Smooth muscle cell (in vitro differentiated cells): ENCODE data around the gene DNAH3. TPM values are rescaled to one million over a fixed set of nuclear protein-coding genes. Genes with fewer than 3 reads are reported as not detected.

Source experiments
- DNase-seq: peaks from one replicate; lab custom pipeline; 2025; ENCODE audit not compliant: unreplicated experiment; lab: John Stamatoyannopoulos, UW
- H2AFZ ChIP-seq: fragments of 200-600 bp; sonication (generic); 2 replicates; pipeline ENCODE4 v1.6.0; 2016; ENCODE audit warnings: antibody characterized with exemption, low read depth, mild to moderate bottlenecking
- H3F3A ChIP-seq: fragments of 200-600 bp; sonication (generic); 2 replicates; pipeline ENCODE4 v1.6.0; 2017; ENCODE audit warnings: antibody characterized with exemption, low read depth
- H3K27ac ChIP-seq: fragments of 200-600 bp; sonication (generic); 2 replicates; pipeline ENCODE4 v1.5.1; 2016; ENCODE audit warnings: low read depth, mild to moderate bottlenecking
- H3K27me3 ChIP-seq: fragments of 200-600 bp; sonication (generic); 2 replicates; pipeline ENCODE4 v1.6.1; 2016; ENCODE audit warnings: low read depth, mild to moderate bottlenecking
- H3K36me3 ChIP-seq: fragments of 200-600 bp; sonication (generic); 2 replicates; pipeline ENCODE4 v1.5.1; 2016; ENCODE audit warnings: low read depth
- H3K4me1 ChIP-seq: fragments of 200-600 bp; sonication (generic); 2 replicates; pipeline ENCODE4 v1.5.1; 2016; ENCODE audit warnings: low read depth
- H3K4me2 ChIP-seq: fragments of 200-600 bp; sonication (generic); 2 replicates; pipeline ENCODE4 v1.6.0; 2016; ENCODE audit warnings: mild to moderate bottlenecking
- H3K4me3 ChIP-seq: fragments of 200-600 bp; sonication (generic); 2 replicates; pipeline ENCODE4 v1.5.1; 2016; ENCODE audit warnings: mild to moderate bottlenecking
- H3K79me2 ChIP-seq: fragments of 200-600 bp; sonication (generic); 2 replicates; pipeline ENCODE4 v1.6.0; 2016; ENCODE audit warnings: low read depth, mild to moderate bottlenecking
- H3K9ac ChIP-seq: fragments of 200-600 bp; sonication (generic); 2 replicates; pipeline ENCODE4 v1.6.0; 2016; ENCODE audit warnings: low read depth
- H3K9me3 ChIP-seq: fragments of 200-600 bp; sonication (generic); replicated peaks from 2 replicates; pipeline ENCODE4 v1.5.1; 2016; ENCODE audit warnings: low read depth
- H4K20me1 ChIP-seq: fragments of 200-600 bp; sonication (generic); 2 replicates; pipeline ENCODE4 v1.6.0; 2016; ENCODE audit warnings: low read depth
- WGBS: methylation state at CpG from one replicate; pipeline ENCODE4 v1.1.7; 2016; ENCODE audit warnings: low lambda C conversion rate; 5-methylcytosine and 5-hydroxymethylcytosine counted together
- polyA plus RNA-seq: library from polyadenylated mRNA; unstranded; fragments of >200 nt; fragmentation: Nextera tagmentation; extraction: Ambion mirVana; gene quantifications from 2 replicates; pipeline ENCODE4 v1.2.1, GENCODE V29; 2016
- total RNA-seq: library from RNA; depleted of rRNA; stranded (reverse); fragments of >200 nt; gene quantifications from 2 replicates; pipeline ENCODE4 v1.2.3, GENCODE V29; 2014
- TF ChIP-seq, protein P1 (sequence below): fragments of 200-600 bp; sonication (generic); IDR thresholded peaks from 2 replicates; pipeline ENCODE4 v1.5.1; 2017; ENCODE audit warnings: borderline replicate concordance, mild to moderate bottlenecking, antibody characterized with exemption; ENCODE audit not compliant: insufficient read depth, poor library complexity, severe bottlenecking

DNAH3 gene
- total and polyA plus RNA-seq, 2 experiments from 2014 or later = not detected

DNA sequence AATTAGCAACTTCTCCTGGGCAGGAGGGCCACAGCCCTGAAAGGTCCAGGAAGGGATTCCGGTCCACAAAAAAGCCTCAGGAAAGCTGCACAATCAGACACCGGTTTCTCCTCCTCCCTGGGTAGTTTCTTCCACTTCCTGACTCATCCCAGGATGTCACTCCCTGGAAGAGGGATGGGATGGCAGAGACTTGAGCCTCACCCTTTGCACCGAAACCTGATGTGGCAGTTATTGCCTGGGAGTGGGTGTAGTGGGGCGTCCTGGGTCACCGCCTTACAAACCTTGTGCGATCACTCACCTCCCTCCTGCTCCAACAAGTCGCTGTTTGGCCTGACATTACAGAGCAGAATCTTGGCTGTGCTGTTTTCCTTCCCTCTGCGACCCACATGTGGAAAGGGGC, 179.2 kb downstream of the DNAH3 start:
- DNase-seq = no peak

DNA sequence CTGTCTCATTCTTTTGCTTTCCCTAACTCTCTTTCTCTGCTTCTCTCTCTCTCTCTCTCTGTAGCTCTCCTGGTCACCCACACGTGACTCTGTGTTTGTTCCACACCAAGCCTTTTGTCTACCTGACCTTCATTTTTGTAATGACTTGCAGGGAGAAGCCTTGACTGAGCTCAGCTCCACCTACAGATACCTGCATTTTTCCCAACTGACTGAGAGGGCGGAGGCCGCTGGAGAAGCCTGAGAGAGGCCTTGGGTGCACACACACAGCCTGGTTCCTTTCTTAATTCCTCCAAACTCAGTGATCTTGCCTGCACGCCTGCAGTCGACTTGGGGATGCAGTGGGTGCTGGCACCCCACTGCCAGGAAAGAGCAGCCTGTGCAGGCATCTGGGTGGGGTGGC, 181.3 kb downstream of the DNAH3 start:
- Histone ChIP-seq H3K9ac (no peak overlapping the region), H4K20me1 (no peaks in the 10 kb centered on the region), H3F3A (no peaks in the 10 kb centered on the region), H3K9me3 (no peaks in the 10 kb centered on the region), H3K4me3 (no peak overlapping the region), H3K27ac (no peak overlapping the region), H3K36me3 (no peaks in the 10 kb centered on the region), H3K79me2 (no peaks in the 10 kb centered on the region), H3K27me3 (no peaks in the 10 kb centered on the region), H3K4me1 (peaks cover 4% of the 10 kb centered on the region), H3K4me2 (no peak overlapping the region), H2AFZ (no peak overlapping the region)
- TF ChIP-seq, protein P1, sequence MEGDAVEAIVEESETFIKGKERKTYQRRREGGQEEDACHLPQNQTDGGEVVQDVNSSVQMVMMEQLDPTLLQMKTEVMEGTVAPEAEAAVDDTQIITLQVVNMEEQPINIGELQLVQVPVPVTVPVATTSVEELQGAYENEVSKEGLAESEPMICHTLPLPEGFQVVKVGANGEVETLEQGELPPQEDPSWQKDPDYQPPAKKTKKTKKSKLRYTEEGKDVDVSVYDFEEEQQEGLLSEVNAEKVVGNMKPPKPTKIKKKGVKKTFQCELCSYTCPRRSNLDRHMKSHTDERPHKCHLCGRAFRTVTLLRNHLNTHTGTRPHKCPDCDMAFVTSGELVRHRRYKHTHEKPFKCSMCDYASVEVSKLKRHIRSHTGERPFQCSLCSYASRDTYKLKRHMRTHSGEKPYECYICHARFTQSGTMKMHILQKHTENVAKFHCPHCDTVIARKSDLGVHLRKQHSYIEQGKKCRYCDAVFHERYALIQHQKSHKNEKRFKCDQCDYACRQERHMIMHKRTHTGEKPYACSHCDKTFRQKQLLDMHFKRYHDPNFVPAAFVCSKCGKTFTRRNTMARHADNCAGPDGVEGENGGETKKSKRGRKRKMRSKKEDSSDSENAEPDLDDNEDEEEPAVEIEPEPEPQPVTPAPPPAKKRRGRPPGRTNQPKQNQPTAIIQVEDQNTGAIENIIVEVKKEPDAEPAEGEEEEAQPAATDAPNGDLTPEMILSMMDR = no peak
- 87% methylated on average over 5 of the region's 5 CpGs for WGBS
- DNase-seq = no peak

More for the DNA sequence above, 179.2 kb downstream of the DNAH3 start:
- Histone ChIP-seq H3K4me3 (no peak overlapping the region), H3K4me2 (no peak overlapping the region), H3F3A (no peaks in the 10 kb centered on the region), H3K4me1 (peaks cover 4% of the 10 kb centered on the region), H4K20me1 (no peaks in the 10 kb centered on the region), H2AFZ (no peak overlapping the region), H3K79me2 (no peaks in the 10 kb centered on the region), H3K27ac (no peak overlapping the region), H3K9ac (no peak overlapping the region), H3K36me3 (no peaks in the 10 kb centered on the region), H3K27me3 (no peaks in the 10 kb centered on the region), H3K9me3 (no peaks in the 10 kb centered on the region)
- WGBS = 85% methylated on average over 8 of the region's 8 CpGs
- TF ChIP-seq, protein P1 = no peak

DNA sequence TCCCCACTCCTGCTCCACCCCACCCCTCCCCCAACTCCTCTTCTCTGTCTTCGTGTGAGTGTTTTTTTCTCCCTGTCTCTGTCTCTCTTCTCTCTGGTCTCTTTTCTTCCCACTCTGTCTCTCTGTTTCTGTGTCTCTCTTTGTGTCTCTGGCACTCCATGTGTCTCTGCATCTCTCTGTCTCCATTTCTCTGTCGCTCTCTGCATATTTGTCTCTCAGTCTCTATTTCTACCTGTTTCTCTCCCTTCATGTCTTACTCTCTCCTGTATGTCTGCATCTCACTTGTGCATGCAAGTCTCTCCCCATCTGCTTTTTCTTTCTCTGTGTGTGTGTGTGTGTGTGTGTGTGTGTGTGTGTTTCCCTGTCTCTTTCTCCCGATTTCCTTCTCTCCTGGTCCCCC, 181.9 kb downstream of the DNAH3 start:
- Histone ChIP-seq H3K79me2 (no peaks in the 10 kb centered on the region), H3K9ac (no peak overlapping the region), H3K4me2 (no peak overlapping the region), H3K27me3 (no peaks in the 10 kb centered on the region), H3K27ac (no peak overlapping the region), H3K9me3 (no peaks in the 10 kb centered on the region), H4K20me1 (no peaks in the 10 kb centered on the region), H3F3A (no peaks in the 10 kb centered on the region), H3K4me3 (no peak overlapping the region), H3K36me3 (no peaks in the 10 kb centered on the region), H2AFZ (no peak overlapping the region), H3K4me1 (peaks cover 4% of the 10 kb centered on the region)
- TF ChIP-seq, protein P1 = no peak
- DNase-seq = no peak
- 63% methylated on average over 3 of the region's 3 CpGs for WGBS

DNA sequence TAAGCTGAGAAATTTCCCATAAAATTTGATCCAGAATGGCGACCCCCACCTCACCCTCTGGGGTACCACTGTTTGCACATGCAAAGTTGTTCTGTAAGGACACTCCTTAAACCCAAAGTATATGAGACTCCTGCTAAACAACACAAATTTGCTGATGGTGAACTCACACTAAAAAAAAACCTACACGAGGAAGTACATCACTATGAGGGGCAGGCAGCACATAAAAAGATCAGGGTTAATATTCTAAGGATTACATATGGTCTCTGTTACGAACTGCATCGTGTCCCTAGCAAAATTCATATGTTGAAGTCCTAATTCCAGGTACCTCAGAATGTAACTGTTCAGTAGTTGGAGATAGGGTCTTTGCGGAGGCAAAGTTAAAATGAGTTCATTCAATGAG, 189.7 kb downstream of the DNAH3 start:
- Histone ChIP-seq H3K4me1 (no peaks in the 10 kb centered on the region), H3K9me3 (no peaks in the 10 kb centered on the region), H3F3A (no peaks in the 10 kb centered on the region), H4K20me1 (no peaks in the 10 kb centered on the region), H3K27ac (no peak overlapping the region), H2AFZ (no peak overlapping the region), H3K9ac (no peak overlapping the region), H3K4me2 (no peak overlapping the region), H3K4me3 (no peak overlapping the region), H3K27me3 (no peaks in the 10 kb centered on the region), H3K36me3 (no peaks in the 10 kb centered on the region), H3K79me2 (no peaks in the 10 kb centered on the region)
- 86% methylated on average over 5 of the region's 5 CpGs for WGBS
- no peak for DNase-seq
- TF ChIP-seq, protein P1 = no peak
